ENCODE measurements around the gene KCNJ5.

Gene KCNJ5

DNA sequence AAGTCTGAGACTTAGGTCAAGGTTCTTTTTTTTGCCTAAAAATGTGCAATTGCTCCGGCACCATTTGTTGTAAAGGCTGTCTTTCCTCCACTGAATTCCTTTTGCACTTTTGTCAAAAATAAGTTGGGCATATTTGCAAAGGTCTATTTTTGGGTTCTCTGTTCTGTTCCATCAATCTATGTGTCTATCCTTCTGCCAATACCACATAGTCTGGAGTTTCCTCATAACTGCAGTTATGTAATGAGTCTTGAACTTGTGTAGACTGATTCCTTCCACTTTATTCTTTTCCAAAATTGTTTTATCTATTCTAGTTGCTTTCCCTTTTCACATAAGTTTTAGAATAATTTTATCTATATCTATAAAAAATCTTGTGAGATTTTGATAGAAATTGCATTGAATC lies 6.7 kb downstream of the KCNJ5 start:
- DNase-seq = no peak

DNA sequence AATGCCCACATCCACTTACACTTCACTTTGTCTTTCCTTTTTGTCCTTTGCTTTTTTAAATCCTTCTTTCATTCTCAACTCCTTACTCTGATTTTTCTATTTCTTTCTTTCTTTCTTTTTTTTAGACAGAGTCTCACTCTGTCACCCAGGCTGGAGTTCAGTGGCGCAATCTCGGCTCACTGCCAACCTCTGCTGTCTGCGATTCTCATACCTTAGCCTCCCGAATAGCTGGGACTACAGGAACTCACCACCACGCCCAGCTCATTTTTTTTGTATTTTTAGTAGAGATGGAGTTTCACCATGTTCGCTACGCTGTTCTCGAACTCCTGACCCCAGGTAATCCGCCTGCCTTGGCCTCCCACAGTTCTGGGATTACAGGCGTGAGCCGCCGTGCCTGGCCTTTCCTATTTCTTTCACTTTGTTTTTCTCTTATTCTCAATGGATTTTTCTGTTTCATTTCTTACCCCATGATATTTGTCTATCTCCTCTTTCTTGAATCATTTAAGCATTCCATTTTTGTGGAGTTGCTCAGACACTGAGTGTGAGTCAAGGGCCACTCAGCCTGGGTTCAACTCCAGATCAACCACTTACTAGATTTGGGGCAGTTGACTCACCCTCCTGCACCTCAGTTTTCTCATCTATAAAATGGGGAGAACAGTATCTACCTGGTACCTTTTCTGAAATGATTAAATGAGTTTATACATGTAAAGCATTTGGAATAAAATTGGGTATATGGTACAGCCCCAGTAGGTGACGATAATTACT lies 7.6 kb downstream of the KCNJ5 start:
- no peak for DNase-seq

DNA sequence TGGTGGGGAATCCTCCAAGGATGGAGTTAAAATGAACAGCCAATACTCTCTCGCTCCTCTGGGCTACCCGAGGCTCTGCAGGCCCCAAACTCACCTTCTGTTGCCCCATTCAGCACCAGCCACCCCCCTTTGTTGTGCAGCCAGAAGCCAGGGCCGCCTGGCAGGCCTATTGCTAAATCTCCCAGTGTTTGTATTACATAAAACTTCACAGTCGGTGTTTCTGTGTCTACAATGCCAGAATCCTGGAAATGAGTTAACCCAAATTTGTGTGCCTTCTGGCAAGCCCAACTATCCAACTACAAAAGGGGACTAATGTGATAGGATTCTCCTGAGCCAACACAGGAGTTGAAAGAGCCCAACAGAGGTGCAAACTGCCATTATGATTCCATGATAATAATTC lies 9.3 kb downstream of the KCNJ5 start:
- no peak for DNase-seq

DNA sequence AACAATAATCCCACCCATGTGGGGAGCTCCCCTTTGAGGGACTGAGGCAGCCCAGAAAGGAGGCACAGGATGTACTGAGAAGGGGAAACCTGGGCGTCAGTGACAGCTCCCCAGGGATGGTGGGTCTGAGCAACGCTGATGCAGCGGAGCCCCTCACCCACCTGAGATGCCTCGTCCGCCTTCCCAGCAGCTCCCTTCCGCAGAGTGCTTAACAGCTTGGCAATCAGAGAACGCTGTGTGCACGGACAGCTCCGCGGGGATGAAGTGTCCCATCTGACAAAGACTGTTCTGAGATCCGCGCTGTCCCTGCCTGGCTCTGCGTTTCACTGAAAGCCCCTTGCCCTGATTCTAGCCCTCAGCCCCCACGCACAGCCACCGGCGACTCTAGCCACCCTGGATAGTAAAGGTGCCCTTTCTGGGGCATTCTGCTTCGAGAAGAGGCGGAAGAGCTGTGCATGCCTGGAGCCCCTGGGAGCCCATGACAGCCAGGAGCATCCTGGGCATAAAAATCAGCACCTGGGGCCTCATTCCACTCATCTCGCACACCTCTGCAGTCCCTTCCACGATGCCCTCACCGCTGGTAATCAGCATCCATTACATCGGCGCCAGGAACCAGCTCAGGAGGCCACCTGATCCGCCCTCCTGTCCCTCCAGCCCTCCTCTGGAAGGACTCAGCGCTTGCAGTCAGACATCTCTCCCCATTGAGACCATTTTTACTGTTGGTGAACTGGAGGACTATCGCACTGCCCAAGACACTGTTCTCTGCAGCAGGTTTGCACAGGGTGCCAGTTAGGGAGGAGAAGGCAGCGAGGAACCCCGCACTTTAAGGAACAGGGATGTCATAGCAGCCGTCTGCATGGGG lies 10.7 kb downstream of the KCNJ5 start:
- DNase-seq = no peak

DNA sequence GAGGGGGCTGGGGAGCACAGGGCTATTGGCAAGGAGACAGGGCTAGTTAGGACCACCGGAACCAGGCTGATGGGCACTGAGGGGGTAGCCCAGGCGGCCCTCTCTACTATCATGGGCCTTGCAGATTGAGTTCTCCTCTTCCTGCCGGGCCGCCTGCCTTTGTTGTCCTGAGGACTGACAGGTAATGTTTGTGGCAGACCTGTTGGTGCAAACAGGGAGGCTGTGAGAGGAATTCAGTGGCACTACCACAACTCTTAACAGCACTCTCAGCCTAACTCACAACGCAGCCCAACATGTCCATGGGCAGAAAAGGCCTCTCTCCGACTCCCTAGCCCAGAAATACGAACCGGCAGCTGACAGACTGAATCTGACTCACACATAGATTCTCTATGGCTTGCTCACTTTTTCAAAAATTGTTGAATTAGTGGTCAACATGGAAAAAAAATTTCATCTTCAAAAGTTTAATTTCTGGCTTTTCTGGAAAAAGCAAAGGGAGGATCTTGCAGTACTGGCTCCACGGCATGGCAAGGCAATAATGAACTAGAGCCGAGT lies 11.4 kb downstream of the KCNJ5 start:
- DNase-seq = no peak

DNA sequence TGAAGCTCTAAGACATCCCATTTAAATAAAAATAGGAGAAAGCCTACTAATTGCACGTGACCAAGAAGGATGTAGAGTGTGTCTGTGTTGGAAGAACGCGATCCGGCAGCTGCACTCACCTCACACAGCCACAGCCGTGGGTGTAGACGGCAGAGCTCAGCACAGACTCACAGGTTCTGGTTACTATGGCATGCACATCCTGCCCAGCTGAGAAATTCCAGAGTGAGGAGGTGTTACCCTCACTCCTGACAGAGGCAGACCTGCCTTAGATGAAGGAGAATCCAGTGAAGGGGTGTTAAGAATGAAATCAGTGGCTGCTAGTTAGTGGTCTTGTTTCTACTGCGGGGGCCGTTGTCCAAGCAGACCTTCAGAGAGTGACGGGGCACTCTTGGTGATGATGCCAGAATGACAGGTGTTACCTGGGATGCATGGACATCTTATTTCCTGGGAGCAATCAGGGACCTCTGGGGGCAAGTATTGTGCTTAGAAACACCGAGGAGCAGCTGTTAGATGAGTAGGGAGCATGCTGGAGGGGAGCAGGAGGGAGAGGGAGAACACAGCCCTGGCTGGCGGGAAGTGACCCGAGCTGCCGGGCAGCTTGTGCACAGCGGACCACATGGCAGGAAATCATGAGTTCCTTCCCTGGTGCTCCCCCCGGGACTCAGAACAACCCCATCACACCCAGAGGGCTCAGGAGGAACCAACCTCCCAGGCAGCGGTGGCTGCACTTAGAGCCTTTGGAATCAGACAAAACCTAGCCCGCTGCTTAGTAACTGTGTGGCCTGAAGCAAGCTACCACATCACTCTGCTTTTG lies 12.3 kb downstream of the KCNJ5 start:
- no peak for DNase-seq

DNA sequence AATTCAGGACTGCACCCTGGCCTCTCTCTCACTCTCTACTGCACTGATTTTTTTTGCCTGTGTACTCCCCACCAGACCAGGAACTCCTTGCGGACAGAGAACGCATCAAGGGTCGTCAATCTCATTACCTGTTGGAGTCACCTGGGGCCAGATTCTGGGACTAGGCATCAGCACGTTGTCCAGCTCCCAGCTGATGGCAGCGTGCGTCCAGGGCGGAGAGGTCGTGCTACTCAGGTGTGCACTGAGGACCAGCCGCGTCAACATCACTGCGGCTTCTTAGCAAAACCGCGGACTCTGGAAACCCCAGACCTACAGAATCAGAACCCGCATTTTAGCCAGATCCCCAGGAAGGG lies 13.1 kb downstream of the KCNJ5 start:
- no peak for DNase-seq

DNA sequence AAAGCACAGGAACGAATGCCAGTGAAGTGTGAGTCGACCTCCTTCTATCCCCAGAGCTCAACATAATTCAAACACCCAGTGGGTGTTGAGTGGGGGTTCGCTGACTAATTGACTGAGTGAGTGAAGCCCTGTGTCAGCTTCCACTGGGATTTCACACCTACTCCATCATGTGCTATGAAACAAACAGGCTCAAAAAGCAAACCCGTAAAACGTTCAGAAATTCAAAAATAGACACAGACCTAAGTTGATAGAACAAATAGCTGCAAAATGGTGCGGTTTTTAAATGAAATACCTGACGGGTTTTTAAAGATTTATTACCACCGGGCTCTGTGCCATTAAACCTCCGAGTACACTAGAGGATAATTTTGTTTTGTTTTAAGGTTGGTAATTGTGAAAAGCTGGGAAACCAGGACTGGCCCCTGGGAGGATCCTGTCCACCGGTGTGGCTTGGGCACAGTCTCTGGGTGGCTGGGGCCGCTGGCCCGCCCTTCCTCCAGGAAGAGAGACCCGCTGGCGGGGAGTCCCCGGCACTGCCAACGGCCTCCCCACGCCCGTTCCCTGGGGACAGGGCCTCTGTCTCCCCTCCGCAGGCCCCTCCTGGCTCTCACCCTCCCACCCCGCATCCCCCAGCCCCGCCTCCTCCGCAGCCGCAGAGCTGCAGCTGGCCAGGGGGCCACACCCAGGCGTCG lies 13.6 kb downstream of the KCNJ5 start:
- DNase-seq = no peak

DNA sequence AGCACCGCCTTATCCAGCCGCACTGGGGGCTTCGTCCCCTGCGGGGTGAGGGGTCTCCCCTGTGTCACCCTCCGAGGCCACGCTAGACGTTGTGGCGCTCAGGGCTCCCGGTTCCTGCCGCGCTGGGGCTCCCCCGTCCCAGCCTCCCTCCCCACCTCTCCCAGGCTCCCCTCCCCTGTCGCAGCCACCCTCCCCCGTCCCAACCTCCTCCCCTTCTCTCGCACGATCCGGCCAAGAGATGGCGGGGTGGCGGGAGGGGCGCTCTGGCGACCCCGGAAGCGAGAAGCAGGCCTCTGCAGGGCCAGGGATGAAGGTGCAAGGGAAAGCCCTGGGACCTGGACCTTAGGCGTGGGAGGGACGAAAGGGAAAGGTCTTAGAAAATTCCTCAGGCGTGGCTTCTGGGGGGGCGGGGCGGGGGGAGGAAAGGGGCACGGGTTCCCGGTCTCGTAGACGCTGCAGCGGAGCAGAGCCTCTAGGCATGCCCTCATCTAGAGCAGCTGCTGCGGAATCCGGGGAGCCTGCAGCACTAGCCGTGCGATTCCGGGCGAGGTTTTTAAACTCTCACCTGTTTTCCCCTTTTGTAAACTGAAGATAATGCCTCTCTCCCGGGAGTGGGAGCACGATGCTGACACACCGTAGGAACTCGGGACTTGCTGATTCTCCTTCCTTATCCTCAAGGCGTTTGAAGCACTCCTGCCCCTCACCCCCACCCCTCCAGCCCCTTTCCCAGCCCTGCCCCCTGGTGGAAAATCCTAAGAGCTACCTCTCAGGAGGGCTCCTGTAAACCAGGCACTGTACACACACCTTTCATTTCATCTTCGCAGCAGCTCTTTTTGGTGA lies 14.4 kb downstream of the KCNJ5 start:
- DNase-seq = no peak

DNA sequence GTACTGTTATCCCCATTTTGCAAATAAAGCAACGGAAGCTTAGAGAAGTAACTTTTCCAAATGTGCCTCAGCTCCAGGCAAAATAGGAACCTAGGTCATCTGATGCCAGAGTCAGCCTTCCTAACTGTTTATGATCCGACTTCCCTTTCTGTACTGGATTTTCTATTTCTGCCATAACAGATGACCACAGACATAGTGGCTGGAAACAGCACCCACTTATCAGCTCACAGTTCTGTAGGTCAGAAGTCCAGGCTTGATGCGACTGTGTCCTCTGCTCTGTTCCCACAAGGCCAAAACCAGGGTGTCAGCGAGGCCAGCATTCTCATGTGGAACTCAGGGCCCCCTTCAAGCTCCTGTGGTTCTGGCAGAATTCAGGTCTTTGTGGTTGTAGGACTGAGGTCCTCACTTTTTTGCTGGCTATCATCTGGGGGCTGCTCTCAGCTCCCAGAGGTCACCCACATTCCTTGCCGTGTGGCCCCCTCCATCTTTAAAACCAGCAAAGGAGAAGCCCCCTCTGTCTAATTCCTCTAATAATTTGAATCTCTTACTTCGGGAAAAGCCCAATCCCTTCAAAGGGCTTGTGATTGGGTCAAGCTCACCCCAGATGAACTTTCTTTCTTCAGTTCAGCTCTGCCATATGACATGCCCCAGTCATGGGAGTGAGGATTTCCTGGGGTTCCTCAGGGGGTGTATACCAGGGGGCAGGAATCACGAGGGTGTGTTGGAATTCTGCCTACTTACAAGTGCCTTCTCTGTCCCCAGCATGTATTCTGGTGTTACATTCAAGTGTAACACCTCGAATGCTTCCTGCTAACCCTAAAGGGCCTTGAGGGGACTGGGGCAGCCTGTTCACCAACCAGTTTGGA lies 15.3 kb downstream of the KCNJ5 start:
- DNase-seq = no peak

DNA sequence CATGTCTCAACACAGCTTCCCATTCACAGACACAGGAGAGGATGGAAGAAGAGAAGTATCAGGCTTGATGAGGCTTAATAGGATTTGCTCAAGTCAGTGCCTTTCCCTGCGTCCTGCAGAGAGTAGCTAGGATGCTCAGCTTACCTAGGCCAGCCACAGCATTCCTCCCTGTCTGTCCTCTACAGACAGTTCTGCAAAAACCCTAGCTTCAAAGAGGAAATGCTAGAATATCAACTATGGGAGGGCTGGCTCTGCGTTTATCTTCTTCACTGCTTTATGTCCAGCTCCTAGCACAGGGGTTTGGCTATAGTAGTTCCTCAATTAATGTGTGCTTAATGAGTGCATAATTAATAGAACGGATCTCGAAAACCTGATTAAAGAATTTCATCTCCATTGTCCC lies 16.4 kb downstream of the KCNJ5 start:
- no peak for DNase-seq

DNA sequence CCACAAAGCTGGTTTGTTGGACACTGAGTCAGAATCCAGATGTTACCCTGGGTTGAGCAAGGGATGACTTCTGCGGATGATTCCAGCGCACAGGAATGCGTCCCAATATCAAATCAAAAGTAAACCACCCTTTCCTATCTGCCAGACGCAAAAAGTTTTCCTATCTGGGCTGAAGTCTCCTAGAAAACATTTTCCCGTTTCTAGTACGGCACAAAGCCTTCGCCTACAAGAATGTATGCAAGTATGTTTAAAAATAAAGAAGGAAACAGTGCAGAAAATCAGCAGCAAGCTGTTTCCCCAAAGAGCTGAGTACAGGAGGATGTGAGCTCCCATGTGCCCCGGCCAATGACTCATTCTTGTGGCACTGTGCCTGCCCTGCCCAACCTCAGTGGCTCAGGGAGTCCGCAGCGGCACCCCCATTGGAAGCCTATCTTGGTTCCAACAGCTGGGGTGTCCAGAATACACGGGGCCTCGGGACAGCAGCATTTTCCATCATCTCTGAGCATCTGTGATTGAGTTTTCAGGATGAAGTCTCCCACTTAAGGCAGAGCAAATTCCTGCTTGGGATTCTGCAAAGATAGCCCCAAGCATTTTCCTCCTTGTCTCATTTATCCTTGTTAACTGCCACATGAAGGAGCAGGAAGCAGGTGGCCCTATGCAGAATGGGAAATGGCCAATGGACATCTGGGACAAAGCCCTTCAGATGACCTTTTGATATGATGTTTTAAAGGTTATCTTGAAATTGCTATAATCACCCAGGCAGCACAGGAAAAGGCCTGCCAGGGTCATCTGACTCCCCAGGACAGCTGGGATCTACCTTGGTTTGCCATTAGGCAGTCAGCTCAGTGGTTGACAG lies 17.5 kb downstream of the KCNJ5 start:
- no peak for DNase-seq

DNA sequence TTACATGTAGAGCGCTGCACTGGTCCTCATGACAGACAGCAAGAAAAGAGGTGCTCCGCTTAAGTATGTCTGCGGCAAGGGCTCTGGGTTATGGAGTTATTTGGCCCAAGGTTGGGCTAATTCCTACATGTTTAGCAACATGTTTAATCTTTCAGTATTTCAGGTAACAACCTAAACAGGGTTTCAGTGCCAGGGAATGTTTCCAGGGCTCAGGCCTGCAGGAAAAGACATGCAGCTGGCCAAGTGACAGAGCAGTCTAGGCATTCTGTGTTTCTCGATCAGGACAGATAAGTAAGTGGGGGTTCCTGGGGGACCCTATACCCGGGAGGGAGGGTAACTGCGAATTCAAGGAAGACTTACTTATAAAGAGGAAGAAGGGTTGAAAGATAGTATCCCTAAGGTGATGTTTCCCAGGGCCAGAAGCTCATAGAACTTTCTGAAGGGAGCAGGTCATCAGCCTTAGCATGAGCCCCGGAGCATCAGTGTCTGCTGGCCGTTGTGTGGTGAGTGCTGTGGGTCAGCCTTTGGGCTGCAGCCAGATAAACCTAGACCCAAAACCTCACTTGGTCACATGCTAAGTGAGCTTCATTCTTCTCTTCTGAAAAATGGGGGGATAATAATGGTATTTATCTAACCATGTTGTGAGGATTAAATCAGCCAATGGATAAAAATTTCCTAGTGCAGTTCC lies 18.4 kb downstream of the KCNJ5 start:
- DNase-seq = no peak

DNA sequence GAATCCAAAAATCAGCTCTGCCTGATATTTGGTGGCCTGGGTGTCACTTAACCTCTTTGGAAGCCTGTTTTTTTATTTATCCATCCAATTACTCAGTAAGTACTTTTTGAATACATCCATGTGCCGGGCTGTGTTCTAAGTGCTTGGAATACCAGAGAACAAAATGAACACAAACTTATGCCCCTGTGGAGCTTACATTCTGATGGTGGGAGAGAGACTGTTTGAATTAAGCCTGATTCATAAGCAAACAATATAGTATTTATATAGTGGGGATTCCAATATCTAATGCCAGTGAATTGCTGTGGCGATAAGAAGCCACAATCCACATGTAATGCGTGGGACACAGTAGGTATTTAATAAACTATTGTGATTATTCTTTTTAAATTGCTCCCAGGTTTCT lies 19.4 kb downstream of the KCNJ5 start:
- no peak for DNase-seq

DNA sequence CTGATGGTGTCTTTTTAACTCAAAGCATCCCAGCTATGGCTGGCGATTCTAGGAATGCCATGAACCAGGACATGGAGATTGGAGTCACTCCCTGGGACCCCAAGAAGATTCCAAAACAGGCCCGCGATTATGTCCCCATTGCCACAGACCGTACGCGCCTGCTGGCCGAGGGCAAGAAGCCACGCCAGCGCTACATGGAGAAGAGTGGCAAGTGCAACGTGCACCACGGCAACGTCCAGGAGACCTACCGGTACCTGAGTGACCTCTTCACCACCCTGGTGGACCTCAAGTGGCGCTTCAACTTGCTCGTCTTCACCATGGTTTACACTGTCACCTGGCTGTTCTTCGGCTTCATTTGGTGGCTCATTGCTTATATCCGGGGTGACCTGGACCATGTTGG lies 20.1 kb downstream of the KCNJ5 start:
- no peak for DNase-seq

DNA sequence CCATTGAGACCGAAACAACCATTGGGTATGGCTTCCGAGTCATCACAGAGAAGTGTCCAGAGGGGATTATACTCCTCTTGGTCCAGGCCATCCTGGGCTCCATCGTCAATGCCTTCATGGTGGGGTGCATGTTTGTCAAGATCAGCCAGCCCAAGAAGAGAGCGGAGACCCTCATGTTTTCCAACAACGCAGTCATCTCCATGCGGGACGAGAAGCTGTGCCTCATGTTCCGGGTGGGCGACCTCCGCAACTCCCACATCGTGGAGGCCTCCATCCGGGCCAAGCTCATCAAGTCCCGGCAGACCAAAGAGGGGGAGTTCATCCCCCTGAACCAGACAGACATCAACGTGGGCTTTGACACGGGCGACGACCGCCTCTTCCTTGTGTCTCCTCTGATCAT lies 20.5 kb downstream of the KCNJ5 start:
- DNase-seq = no peak

DNA sequence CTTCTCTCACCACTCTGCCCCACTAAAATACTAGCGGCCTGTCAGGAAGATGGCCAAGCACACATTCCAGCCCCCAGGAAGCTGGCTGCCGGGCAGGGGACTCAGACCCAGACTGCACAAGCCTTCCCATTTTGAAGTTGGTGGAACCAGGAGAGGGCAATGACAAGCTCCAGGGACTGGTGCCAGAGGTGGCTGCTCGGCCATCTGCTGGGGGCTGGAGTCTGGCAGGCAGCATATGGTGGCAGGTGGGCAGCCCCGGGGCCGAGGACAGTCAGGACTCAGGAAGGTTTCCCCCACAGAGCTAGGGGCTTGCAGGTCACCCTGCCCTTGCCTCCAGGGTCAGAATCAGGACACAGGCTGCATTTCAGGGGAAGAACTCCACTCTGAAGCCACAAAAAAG lies 22.6 kb downstream of the KCNJ5 start:
- DNase-seq = no peak

DNA sequence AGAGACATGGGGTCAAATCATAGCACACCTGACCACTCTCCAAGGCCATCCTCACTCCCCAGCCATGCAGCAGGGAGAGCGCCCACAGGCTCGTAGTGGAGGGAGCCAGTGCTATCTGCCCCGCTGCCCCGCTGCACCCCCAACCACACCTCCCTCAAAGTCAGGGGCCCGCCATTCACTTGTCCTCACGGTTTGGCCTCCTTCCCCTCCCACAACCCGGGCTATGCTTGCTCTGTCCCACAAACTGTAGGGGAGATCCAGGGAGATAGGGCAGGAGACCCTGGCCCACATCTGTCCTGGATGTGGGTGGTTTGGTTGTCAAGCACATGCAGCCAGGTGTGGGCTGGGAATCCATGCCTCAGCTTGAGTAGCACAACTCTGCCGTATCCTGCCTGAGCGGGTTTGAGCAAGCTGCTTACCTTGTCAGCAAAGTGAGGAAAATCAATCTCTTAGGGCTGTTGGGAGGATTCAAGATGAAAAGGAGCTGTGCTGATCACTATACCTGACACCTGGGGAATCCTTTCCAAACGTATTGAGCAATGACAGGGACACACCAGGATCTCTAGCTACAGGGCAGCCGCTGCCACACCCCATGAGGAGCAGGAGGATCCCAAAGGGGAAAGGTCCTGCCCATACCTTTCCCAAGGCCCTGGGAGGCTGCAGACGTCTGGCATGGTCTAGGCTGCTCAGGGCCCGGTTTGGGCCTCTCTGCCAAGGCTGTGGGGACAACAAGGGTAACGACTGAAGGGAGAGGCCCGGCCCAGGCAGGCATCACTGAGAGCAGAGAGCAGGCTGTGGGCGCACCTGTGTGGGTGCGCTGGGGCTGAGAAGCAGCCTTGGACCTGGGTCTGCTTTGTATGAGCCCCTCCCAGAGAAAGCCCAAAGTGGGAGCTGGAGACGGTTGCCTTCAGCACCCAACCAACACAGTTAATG lies 23.3 kb downstream of the KCNJ5 start:
- no peak for DNase-seq
